Measurements from ENCODE around the gene ACE. TPM values are rescaled to one million over a fixed set of nuclear protein-coding genes. Genes with fewer than 3 reads are reported as not detected.

Gene ACE
- total RNA-seq, result 14.0 TPM

DNA sequence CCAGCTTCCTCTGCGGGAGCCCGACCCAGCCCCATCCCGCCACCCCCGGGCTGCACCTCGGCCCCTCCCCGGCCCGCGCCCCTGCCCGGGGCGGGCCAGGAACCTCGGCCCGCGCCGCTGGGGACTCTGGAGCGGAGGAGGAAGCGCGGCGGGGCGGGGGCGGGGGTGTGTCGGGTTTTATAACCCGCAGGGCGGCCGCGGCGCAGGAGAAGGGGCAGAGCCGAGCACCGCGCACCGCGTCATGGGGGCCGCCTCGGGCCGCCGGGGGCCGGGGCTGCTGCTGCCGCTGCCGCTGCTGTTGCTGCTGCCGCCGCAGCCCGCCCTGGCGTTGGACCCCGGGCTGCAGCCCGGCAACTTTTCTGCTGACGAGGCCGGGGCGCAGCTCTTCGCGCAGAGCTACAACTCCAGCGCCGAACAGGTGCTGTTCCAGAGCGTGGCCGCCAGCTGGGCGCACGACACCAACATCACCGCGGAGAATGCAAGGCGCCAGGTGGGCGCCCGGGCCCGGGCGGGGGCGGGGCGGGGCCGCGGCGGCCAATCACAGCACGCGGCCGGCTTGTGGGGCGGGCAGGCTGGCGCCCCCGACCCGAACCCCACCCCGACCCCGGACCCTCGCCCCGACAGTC, at the start of gene ACE:
TSS of gene ACE (plus strand) at position 208 of the 626 bp plus-strand sequence. CDS start at position 242, 34 bp downstream.
- intact Hi-C loops (cut with DNase I), result loop anchor here (5.0 kb wide), 1 partner anchor 50 kb away; no protein-coding TSS in a partner anchor
- ATAC-seq, result no peak
- no peak for DNase-seq (ENCODE audit: low spot score)

DNA sequence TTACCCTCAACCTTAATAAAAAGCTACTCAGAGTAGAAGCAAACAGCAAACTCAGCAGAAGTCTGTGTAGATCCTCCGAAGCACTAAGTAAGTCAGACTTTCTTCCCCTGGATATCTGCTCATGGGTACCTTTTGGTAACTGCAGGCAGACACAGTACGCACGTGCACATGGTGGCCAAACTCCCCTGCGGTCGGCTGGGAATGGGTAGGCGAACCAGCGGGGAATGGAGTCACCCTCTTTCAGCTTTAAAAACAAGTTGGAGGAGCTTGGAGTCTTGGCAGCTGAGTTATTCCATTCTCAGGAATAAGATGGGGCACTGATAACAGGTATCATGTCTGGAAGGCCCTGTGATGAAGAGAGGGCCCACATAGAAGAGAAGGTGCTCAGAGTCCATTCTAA, 47.1 kb upstream of the ACE start:
- intact Hi-C loops (cut with DNase I), result loop anchor here (5.0 kb wide), 2 partner anchors 48 to 183 kb away; partner anchors contain the start of gene ACE
- ATAC-seq (no peak), DNase-seq (ENCODE audit: low spot score) (no peak)

DNA sequence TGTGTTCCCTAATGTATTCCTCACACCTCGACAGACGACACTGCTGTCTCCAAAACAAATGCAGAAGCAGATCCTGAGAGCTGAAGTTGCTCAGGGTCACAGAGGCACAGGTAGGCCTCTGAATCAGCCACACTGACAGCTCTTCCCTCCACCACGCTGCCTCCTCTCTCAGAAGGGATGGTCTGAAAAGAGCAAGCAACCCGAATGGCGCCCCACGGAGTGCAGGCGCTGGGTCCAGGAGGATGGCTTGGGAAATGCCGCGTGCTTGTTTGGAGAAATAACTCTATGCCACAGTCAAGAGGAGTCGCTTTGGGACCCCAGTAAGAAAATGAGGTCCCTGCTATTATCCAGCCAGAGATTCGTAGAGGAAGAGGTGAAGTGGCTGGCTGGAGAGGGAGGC, 46.6 kb upstream of the ACE start:
- no peak for ATAC-seq
- intact Hi-C loops (cut with DNase I), result loop anchor here (5.0 kb wide), 1 partner anchor 182 kb away; no protein-coding TSS in a partner anchor

DNA sequence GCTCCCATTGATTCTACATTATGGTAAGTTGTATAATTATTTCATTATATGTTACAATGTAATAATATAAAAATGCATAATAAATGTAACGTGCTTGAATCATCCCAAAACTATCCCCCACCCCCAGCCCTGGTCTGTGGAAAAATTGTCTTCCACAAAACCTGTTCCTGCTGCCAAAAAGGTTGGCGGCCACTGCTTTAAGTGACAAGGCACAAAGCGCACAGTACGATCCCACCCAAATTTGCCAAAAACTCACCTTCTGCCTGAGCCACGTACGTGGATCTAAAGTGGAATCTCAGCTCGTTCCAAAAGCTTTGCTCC, 45.3 kb upstream of the ACE start:
- ATAC-seq (no peak), DNase-seq (ENCODE audit: low spot score) (peak; percentile 49)
- intact Hi-C loops (cut with DNase I), result loop anchor here (5.0 kb wide), 1 partner anchor 181 kb away; no protein-coding TSS in a partner anchor

More for the DNA sequence above, 46.6 kb upstream of the ACE start:
- no peak for DNase-seq (ENCODE audit: low spot score)

DNA sequence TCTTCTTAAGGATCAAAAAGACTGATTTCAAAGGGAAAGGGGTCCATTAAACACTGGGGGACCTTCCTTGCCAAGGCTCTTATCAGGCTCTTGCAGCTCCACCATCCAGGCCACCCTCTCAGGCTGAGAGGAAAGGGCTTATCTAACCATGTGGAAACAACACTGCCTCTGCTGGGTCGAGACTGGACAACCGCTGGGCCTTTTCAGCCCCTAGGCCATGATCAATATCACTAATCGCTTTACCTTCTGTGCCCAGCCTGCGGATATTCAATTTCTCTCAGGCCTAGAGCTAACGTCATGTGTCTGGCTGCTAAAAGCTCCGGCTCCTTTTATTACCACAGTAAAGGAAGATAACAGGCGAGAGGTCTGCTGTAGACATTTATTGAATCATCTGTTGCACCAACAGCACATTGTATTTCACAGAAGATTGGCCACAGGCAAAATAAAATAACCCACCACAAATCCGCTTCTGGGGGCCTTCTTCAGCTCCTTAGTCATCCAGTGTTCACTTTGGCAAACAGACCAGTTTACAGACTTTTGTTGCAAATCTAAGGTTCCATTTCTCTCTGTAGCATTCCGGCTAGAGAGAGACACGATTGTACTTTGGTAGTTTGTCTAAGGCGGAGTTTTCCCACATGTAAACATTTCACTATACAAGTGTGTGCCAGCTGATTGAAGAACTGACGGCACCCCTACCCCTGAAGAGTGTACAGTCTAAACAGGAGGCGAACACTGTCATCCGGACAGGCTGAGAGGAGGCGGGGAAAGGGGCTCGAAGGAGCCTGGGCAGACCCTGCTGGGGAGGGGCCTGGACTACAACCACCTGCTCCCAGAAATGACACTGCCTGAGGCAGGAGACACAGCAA, 44.7 kb upstream of the ACE start:
- peak; percentile 45 for DNase-seq (ENCODE audit: low spot score)
- intact Hi-C loops (cut with DNase I), result loop anchor here (5.0 kb wide), 1 partner anchor 180 kb away; no protein-coding TSS in a partner anchor
- ATAC-seq, result no peak

DNA sequence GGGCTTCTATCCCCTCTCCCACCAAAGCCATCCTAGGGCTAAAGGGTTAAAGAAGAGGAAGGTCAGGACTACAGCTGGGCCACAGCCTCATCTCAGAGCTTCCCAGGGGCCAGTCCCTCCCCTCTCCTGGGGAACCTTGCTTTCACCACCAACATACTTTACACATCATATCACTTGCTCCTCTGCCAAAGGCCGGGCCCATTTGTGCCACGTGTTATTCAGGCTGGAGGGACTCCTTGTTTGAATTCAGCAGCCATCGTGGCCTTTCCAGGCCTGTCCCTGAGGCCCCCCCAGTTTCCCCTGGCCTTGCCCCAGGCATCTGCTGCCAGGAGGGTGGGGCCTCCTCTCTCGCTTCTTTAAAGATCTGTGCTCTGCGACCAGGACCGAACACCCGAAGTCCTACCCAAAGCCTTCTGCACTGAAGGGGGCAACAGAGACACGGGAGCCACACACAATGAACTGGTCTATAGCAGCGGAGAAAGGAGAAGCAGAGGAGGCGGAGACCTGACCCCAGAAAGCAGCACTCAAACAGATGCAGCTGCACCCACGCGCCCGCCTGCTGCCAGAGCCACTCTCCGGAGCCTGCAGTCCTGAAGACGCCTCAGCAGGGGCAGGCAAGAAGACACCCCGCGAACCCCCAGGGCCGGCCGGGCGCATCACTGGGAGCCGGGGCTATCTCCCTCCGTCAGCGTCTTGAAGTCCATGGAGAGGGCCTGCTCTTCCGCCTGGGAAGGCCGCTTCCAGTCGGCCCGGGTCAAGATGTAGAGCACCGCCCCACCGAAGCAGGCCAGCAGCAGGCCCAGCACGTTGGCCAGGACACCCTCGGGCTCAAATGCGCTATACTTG, 42.9 kb upstream of the ACE start:
- intact Hi-C loops (cut with DNase I), result loop anchor here (5.0 kb wide), 1 partner anchor 178 kb away; no protein-coding TSS in a partner anchor
- peak; percentile 88 for DNase-seq (ENCODE audit: low spot score)
- peak; percentile 89 for ATAC-seq

GRCh38 chr17:63434951-63435571, 41.8 kb upstream of the ACE start:
- intact Hi-C loops (cut with DNase I), result loop anchor here (5.0 kb wide), 1 partner anchor 177 kb away; no protein-coding TSS in a partner anchor

DNA sequence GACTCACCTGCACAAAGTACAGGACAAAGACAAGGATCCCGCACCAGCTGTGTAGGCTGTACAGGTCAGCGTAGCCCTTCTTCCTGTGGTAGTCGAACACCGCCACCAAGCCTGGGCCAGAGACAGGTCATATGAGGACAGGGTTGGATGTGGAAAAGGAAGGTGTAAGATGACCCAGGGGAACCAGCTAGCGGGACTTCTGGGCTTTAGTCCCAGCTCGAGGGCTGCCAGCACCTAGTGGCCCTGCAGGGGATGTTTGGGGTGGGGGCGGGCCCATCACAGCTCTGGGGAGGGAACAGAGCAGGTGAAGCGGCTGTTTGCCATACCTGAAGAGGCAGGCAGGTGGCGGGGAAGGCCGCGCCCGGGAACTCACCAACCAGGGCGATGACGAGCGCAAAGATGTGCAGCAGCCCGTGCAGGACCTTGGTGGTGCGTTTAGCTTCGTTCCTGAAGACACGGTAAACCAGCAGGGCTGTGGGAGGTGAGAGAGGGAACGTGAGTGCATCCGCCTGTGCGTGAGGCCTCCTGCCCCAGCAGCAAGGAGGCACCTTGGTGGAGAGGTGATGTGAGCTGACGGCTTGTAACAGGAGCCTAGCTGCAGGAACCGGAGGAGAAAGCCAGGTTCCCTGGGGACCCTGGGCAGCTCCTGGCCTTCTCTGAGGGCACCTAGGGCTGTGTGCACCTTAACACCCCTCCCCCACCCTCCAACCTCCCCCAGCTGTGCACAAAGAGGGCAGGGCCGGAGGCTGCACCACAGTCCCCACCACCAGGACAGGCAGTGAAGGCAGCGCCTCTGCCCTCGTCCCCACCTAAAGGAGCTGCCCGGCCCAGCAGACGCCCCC, 41.0 kb upstream of the ACE start:
- intact Hi-C loops (cut with DNase I), result no loop called here
- DNase-seq (ENCODE audit: low spot score) (no peak), ATAC-seq (no peak)

More at GRCh38 chr17:63434951-63435571, 41.8 kb upstream of the ACE start:
- no peak for ATAC-seq
- peak; percentile 86 for DNase-seq (ENCODE audit: low spot score)

- intact Hi-C loops (cut with DNase I), result no loop called here
- no peak for DNase-seq (ENCODE audit: low spot score)
- no peak for ATAC-seq
Observed at GRCh38 chr17:63436523-63437110, 40.2 kb upstream of the ACE start.

DNA sequence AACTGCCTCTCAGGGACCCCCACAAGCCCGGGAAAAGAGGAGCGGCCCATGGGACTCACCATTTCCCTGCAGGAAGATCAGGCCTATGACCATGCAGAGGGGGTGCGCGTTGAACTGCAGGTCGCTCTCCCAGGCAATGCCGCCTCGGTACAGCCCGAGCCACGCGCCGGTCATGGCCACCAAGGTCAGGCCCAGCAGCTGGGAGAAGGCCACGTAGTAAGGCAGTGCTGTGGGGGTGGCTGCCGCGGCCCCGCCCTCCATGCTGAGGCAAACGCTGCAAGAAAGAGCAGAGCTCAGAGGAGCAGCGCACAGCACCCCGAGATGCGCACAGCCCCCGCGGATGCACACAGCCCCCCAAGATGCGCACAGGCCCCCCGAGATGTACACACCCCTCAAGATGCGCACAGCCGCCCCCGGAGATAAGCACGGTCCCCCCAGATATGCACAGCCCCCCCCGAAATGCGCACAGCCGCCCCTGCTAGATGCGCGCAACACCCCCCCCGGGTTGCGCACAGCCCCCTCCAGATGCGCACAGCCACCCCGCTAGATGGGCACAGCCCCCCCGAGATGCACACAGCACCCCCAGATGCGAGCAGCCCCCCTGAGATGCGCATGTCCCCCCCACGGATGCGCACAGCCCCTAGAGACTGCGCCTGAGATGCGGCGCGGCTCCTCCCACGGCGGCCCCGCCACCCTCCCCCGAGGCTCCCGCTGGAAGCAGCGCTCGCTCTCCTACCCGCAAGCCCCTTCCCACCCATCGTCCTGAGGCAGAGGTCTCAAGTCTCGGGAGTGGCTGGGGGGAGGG, 39.4 kb upstream of the ACE start:
- peak; percentile 18 for ATAC-seq
- intact Hi-C loops (cut with DNase I), result no loop called here
- DNase-seq (ENCODE audit: low spot score), result peak; percentile 79

DNA sequence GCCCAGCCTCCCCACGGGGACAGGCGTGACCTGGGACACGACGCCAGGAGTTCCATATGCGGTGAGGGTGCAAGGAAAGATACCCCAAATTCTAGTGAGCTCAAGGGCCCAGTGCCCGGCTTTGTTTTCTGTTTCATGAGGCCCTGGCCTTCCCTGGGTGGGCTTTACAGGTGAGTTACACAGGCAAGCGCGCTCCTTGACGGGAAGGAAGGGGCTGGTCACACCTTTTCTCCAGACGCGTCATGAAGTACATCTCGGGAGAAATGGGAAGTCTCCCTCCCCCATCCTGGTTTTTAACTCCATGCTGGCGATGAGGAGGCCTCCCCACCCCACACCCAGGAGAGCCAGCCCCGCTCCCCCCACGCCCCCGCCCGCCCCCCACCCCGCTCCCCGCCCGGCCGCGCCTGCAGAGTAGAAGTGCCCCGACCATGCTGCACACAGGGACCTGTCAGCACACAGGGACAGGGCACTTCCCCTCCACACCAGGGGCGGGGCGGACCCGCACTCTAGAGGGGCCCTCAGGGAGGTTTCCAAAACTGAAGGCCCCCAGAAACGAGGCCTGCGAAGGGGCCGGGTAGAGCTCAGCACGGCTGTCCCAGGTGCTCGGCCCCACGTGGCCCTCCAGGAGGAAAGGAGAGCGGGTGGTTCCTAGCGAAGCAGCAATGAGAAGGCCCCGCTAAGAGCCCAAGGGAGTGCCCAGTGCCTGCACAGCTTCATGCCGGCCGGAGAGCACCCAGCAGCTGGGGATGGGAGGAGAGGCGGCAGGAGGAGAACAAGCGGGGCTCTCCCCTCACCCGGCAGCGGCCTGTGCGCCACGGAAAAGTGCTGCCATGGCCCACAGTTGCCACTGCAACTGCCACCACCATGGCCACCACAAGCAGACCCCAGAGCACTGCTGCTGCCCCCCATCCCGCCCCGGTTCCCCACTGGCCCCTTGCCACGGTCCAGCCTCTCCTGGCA, 38.5 kb upstream of the ACE start:
- no peak for ATAC-seq
- intact Hi-C loops (cut with DNase I), result no loop called here
- DNase-seq (ENCODE audit: low spot score), result no peak

- peak; percentile 46 for ATAC-seq
- intact Hi-C loops (cut with DNase I), result no loop called here
- DNase-seq (ENCODE audit: low spot score), result no peak
Observed at GRCh38 chr17:63439687-63440086, 37.2 kb upstream of the ACE start.

GRCh38 chr17:63440127-63440769, 36.6 kb upstream of the ACE start:
- intact Hi-C loops (cut with DNase I), result no loop called here
- ATAC-seq (no peak), DNase-seq (ENCODE audit: low spot score) (no peak)

GRCh38 chr17:63440770-63441335, 36.0 kb upstream of the ACE start:
- intact Hi-C loops (cut with DNase I), result no loop called here
- DNase-seq (ENCODE audit: low spot score) (no peak), ATAC-seq (no peak)

- DNase-seq (ENCODE audit: low spot score) (no peak), ATAC-seq (no peak)
- intact Hi-C loops (cut with DNase I), result no loop called here
Observed at GRCh38 chr17:63441654-63442053, 35.2 kb upstream of the ACE start.
